ENCODE results near the gene U2AF1L4. TPM values are rescaled to one million over a fixed set of nuclear protein-coding genes. Genes with fewer than 3 reads are reported as not detected.

Gene U2AF1L4
- total and polyA plus RNA-seq, 2 donors (not counting 1 experiment from before 2014, with no cell fraction given) = 62.1 to 89.7 TPM

GRCh38 chr19:35714601-35715354, 30.4 kb downstream of the U2AF1L4 start:
- no peaks in the 10 kb centered on the region for H3K27me3 Mint-ChIP-seq
- peaks cover 0 to 4% of the 10 kb centered on the region in 2 experiments for H3K36me3 ChIP-seq (replicated peaks in 1 of 2; ENCODE audit: control extremely low read depth in 1 of 2, control insufficient read depth in 1 of 2, extremely low read depth in 1 of 2, insufficient read depth in 2 of 2, low read length in 1 of 2)
- no peak for ATAC-seq (ENCODE audit: low read depth)
- peak; percentile 48 for DNase-seq
- POLR2A ChIA-PET = interaction anchor here (0.6 to 4.6 kb wide), 4 partner anchors 9 to 34 kb away, joined by 3 to 53 read pairs (median 4); partner anchors contain the start of gene LIN37
- H3K9ac ChIP-seq (ENCODE audit: low read length) = peak overlapping the region; percentile 58
- WGBS (ENCODE audit: insufficient coverage) = 53% methylated on average over 11 of the region's 14 CpGs
- peak overlapping the region in 4 of 5 experiments; percentile 39 to 76 (median 51) for H3K4me3 ChIP-seq (ENCODE audit: control extremely low read depth in 1 of 5, extremely low read depth in 1 of 5, insufficient read depth in 1 of 5, low read depth in 2 of 5, low read length in 4 of 5)
- no peak for TF ChIP-seq CTCF (IDR thresholded peaks at IDR 0.05)
- TF ChIP-seq EZH2 (IDR thresholded peaks at IDR 0.05; ENCODE audit: borderline replicate concordance, insufficient read depth, low read depth, low read length, poor library complexity, severe bottlenecking) = no peak
- H3K27ac Mint-ChIP-seq = peak overlapping the region; percentile 99
- H3K4me3 Mint-ChIP-seq = peak overlapping the region; percentile 98
- H3K27me3 ChIP-seq (replicated peaks in 1 of 4; ENCODE audit: control extremely low read depth in 1 of 4, control insufficient read depth in 3 of 4, insufficient read depth in 4 of 4, low read length in 3 of 4) = no peaks in the 10 kb centered on the region
- no peak overlapping the region for H2AFZ ChIP-seq (ENCODE audit: insufficient read depth, low read depth, low read length, poor library complexity, severe bottlenecking)
- peaks cover 41 to 88% of the 10 kb centered on the region in 2 donors for H3K4me1 ChIP-seq (ENCODE audit: control insufficient read depth in 2 of 2, insufficient read depth in 2 of 2, low read length in 2 of 2)
- peaks cover 74% of the 10 kb centered on the region for H3K4me1 Mint-ChIP-seq
- intact Hi-C loops (cut with micrococcal nuclease) = loop anchor here (10.0 kb wide), 2 partner anchors 190 to 370 kb away; partner anchors contain the start of genes FFAR1, HCST, NFKBID and TYROBP
- H3K27ac ChIP-seq (ENCODE audit: low read length in 2 of 2) = peak overlapping the region; percentile 85
- H3K4me2 ChIP-seq (replicated peaks; ENCODE audit: low read depth, low read length, poor library complexity, severe bottlenecking) = peak overlapping the region; percentile 94
- no peaks in the 10 kb centered on the region for H3K9me3 ChIP-seq (ENCODE audit: control extremely low read depth in 1 of 3, control insufficient read depth in 2 of 3, insufficient read depth in 1 of 3, low read length in 2 of 3)
- H4K20me1 ChIP-seq (ENCODE audit: control insufficient read depth, insufficient read depth, low read length, poor library complexity, severe bottlenecking) = peaks cover 16% of the 10 kb centered on the region
- peaks cover 38% of the 10 kb centered on the region for H3K79me2 ChIP-seq (ENCODE audit: control insufficient read depth, insufficient read depth, low read length)
- H3K9me3 Mint-ChIP-seq (ENCODE audit: insufficient read depth) = no peaks in the 10 kb centered on the region
- CTCF ChIA-PET = interaction anchor here (1.3 to 6.5 kb wide), 5 partner anchors 12 to 33 kb away, joined by 3 to 123 read pairs (median 15); partner anchors contain the start of gene LIN37
